IPS-NIHi11 (cell line): ENCODE results near the gene UMODL1.
"Not testable (repeated sequence)": the region's sequence is repeated elsewhere in the genome, so short reads cannot be mapped to it uniquely, and the experiment has no call there.

Experiments used
- DNase-seq: peaks from one replicate; pipeline ENCODE4 v3.0.0; 2012; ENCODE audit warnings: mixed read lengths, low spot score

Gene UMODL1

DNA sequence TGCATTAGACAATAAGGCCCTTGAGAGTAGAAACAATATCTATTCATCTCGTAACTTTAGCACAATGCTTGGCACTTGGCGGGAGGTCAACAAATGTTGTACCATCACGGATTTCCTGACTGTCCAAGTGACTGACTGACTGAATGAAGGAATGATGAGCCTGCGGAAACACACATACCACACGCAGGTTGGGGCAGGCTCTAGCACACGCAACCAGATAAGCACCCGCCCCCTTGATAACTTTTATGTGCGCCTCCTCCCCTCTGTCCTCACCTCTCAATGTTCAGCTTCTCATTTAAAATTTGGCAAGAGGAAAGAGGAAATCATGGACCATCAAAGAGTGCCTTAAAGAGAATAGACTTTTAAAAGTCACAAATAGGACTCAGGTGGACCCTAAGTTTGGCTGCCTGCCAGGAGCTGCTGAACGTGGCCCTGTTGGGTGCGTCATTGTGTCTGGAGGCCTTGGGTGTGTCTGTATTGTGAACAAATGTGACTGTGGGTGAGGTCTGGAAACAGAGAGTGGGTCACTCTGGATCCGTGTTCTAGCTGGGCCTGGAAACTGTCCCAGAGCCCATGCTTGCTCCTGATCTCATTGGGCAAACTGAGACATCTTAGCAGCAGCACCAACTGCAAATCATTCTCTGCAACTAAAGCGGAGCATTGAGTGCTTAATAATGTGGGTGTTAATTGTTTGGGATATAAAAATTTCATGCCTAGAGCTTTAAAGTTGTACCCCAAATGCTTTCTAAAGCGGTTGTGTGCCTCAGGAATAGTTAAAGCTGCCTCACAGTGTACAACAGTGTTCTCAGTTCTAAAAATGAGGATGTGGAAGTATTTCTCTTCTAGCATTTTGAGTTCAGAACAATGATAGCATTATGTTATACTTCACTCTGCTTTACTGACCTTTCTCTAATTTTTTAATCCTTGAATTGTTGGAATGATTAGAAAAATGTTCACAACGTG, 100.3 kb downstream of the UMODL1 start:
- no peak for DNase-seq

GRCh38 chr21:42172596-42173483, 101.7 kb downstream of the UMODL1 start:
- no peak for DNase-seq

GRCh38 chr21:42174173-42174572, 103.1 kb downstream of the UMODL1 start:
- no peak for DNase-seq

DNA sequence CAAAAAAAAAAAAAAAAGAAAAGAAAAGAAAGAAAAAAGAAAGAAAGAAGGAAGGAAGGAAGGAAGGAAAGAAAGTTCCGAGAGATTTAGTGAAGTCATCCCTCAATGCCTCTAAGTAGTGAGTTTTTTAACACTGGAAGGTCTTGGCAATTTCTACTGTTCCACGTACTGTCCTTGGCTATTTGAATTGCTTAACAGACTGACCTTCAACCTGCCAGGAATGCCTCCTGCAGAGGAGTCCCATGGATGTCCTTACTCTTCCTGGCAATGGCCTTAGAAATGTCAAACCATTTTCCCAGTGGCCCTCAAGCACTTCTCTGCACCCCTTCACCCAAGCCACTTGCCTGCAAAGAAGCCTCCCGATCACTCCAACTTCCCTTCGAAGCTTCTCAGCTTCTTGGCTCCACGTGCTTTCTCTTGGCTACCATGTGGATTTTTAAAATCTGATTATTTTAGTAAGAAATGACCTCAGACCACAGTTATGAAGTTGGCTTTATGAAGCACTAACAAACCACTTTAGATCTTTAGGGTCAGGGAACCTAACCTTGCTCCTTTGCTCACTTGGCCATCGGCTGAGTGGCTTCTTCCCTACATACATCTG, 104.1 kb downstream of the UMODL1 start:
- DNase-seq = no peak

DNA sequence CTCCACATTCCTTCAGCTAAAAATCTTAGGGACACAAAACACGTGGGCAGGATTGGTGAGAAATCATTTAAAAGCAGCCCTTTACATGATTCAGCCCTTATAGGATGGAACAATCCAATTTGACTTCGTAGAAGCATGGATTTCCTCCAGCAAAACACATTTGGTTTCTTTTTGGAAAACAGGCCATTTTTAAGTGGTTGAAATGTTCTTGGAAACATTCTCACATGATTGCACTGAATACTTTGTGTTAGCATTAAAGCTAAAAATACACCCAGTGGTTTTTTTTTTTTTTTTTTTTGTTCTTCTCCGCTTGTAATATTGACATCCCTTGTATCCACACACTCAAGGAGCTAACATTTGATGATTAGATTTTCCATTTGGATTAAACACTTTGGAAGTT, 105.7 kb downstream of the UMODL1 start:
- no peak for DNase-seq

DNA sequence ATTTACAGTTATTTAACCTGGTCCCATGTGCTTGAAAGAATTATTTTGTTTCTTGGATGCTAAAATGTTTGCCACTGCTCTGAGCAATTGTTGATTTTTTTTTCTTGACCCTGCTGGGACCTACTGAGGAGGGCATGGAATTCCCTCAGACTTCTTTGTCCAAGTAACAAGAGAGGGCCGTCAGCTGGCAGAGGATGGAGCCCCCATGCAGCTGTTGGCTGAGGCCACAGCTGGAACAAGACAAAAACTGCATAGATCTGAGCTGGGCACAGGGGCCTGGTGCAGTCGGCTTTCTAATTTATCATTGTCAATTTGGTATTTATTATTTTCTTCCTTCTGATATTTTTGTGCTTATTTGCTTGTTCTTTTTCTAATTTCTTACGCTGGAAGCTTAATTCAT, 108.2 kb downstream of the UMODL1 start:
- DNase-seq = no peak

DNA sequence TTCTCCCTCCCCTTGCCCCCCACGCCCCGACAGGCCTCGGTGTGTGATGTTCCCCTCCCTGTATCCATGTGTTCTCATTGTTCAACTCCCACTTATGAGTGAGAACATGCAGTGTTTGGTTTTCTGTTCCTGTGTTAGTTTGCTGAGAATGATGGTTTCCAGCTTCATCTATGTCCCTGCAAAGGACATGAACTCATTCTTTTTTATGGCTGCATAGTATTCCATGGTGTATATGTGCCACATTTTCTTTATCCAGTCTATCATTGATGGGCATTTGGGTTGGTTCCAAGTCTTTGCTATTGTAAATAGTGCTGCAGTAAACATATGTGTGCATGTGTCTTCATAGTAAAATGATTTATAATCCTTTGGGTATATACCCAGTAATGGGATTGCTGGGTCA, 108.9 kb downstream of the UMODL1 start:
- DNase-seq = not testable (repeated sequence)

DNA sequence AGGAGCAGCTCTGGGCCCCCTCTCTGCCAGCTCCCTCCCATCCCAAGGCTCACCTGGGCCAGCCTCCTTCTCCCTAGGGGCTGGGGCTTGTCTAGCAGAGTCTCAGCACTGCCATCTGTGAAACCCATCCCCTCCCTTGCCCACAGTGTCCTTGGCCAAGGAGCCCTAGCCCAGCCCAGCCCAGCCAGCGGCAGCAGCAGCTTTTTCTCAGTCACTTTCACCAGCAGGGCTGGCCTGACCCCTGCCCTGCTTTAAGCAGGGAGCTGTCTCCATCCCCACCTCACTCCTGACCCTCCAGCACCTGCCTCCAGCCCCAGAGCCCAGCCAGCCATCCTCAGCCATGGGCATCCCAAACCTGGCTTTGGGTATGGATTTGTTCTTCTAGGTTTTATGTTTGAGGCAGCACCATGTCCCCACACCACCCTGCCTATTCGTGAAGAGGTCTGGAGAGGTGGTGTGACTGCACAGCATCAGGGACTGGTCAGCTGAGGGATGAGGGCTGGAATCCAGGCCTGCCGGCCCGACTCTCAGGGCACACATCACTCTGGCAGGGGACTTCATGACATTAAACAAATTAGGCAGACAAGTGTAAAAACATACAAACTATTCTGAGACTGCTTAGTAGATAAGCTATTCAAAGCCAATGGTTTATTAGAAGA, 111.7 kb downstream of the UMODL1 start:
- DNase-seq = no peak

DNA sequence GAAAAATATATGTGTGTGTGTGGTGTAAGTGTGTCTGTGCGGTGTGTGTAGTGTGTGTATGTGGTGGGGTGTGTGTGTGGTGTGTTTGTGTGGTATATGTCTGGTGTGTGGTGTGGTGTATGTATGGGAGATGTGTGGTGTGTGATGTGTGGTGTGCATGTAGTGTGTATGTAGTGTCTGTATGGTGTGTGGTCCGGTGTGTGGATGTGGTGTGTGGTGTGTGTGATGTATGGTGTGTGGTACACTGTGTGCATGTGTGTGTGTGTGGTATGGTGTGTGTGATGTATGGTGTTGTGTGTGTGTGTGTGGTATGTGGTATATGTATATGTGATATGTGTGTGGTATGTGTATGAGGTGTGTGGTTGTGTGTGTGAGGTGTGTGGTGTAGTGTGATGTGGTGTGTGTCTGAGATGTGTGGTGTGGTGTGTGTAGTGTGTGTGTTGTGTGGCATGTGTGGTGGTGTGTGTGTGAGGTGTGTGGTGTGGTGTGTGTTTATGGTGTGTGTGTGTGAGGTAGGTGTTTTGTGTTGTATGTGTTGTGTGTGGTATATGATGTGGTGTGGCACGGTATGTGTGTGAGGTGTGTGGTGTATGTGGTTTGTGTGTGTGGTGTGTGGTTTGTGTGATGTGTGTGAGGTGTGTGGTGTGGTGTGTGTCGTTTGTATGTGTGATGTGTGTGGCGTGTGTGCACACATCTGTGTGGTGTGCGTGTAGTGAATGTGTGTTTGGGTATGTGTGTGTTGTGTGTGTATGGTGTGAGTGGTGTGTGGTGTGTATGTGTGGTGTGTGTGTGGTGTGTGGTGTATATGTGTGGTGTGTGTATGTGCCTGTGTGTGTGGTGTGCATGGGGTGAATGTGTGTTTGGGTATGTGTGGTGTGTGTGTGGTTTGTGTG, 112.5 kb downstream of the UMODL1 start:
- DNase-seq = no peak

GRCh38 chr21:42186591-42186990, 115.5 kb downstream of the UMODL1 start:
- DNase-seq = no peak

- no peak for DNase-seq
Measured at GRCh38 chr21:42187976-42188653, 117.0 kb downstream of the UMODL1 start.

DNA sequence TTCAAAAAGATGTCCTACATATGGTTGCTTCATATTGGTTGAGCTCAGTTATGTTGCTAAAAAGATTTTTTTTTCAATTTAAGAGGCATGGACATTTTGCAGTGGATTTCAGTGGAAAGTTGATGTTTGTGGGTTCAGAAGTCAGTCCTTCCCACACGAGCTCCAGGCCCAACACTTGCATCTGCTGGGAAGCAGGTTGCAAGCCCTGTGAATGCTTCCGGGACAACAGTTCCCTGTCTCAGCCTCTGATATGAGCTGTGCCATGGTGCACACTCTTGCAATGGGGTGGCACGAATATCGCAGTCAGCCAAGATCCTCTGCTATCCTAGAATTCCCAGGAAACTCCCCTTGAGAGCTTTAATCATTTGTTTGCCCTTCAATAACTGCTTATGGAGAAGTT, 117.5 kb downstream of the UMODL1 start:
- DNase-seq = no peak

- no peak for DNase-seq
Measured at GRCh38 chr21:42189431-42189830, 118.3 kb downstream of the UMODL1 start.

- DNase-seq = no peak
Measured at GRCh38 chr21:42189860-42190485, 118.9 kb downstream of the UMODL1 start.

GRCh38 chr21:42190486-42190863, 119.4 kb downstream of the UMODL1 start:
- no peak for DNase-seq

GRCh38 chr21:42191064-42191463, 119.9 kb downstream of the UMODL1 start:
- no peak for DNase-seq

- DNase-seq = no peak
Measured at GRCh38 chr21:42191696-42192595, 120.8 kb downstream of the UMODL1 start.
